ENCODE measurements around the gene P2RY2. TPM values are rescaled to one million over a fixed set of nuclear protein-coding genes. Genes with fewer than 3 reads are reported as not detected.

Gene P2RY2
- polyA plus RNA-seq, 2 of the 4 experiments (the other 2 are of a cell fraction) = 3.7 to 6.4 TPM

GRCh38 chr11:73185680-73186293 lies 32.3 kb upstream of the P2RY2 start:
- ChIA-PET POLR2A (interaction anchor here (0.5 to 1.3 kb wide), 4 partner anchors 43 to 373 kb away, joined by 3 to 4 read pairs (median 4); partner anchors contain the start of gene FCHSD2), CTCF (interaction anchor here (0.5 to 13.9 kb wide), 32 partner anchors 8 to 633 kb away, joined by 3 to 179 read pairs (median 4); partner anchors contain the start of gene FCHSD2)
- DNase-seq (ENCODE audit: low read depth in 1 of 2, low spot score in 1 of 2) (peak; percentile 76 to 79), FAIRE-seq (no peak), ATAC-seq (peak; percentile 84 to 91)
- TF ChIP-seq PBX3 (IDR thresholded peaks at IDR 0.05) (no peak), FOSB (CRISPR knock-in tag; IDR thresholded peaks at IDR 0.05) (no peak), CHD4 (IDR thresholded peaks at IDR 0.05; ENCODE audit: borderline replicate concordance) (no peak), MAX (IDR thresholded peaks at IDR 0.05) (peak; percentile 84), MAFK (IDR thresholded peaks at IDR 0.05; ENCODE audit: partially characterized antibody) (no peak), GATA3 (IDR thresholded peaks at IDR 0.05; ENCODE audit: borderline replicate concordance) (peak; percentile 52; the same call in 1 of the 2 replicates), FOSL2 (IDR thresholded peaks at IDR 0.05) (no peak), FOSL2 (CRISPR knock-in tag; IDR thresholded peaks at IDR 0.05) (peak; percentile 73), CBX2 (IDR thresholded peaks at IDR 0.05; ENCODE audit: borderline replicate concordance, low read depth) (no peak), POLR2A (IDR thresholded peaks at IDR 0.05; ENCODE audit: low read length) (0 out of 2 replicates have a peak, but pooled peaks have one; percentile 26), JUNB (IDR thresholded peaks at IDR 0.05) (0 out of 2 replicates have a peak, but pooled peaks have one; percentile 16), JUN (IDR thresholded peaks at IDR 0.05) (no peak), EHMT2 (IDR thresholded peaks at IDR 0.05; ENCODE audit: low read depth) (no peak), CHD2 (IDR thresholded peaks at IDR 0.05; ENCODE audit: low read length, partially characterized antibody) (no peak), POLR2AphosphoS2 (conservative IDR thresholded peaks at IDR 0.05; ENCODE audit: low read length) (no peak), RCOR1 (IDR thresholded peaks at IDR 0.05; ENCODE audit: low read depth, low read length) (no peak), MAZ (IDR thresholded peaks at IDR 0.05; ENCODE audit: borderline replicate concordance, low read depth, low read length) (no peak), ESRRA (IDR thresholded peaks at IDR 0.05; ENCODE audit: borderline replicate concordance, low read length) (no peak), CEBPB (IDR thresholded peaks at IDR 0.05) (no peak), ZSCAN20 (CRISPR knock-in tag; IDR thresholded peaks at IDR 0.05) (no peak), HEYL (CRISPR knock-in tag; IDR thresholded peaks at IDR 0.05) (no peak), HOXA7 (CRISPR knock-in tag; IDR thresholded peaks at IDR 0.05) (no peak), ZC3H11A (IDR thresholded peaks at IDR 0.05) (no peak), RNF2 (IDR thresholded peaks at IDR 0.05; ENCODE audit: borderline replicate concordance, low read depth) (no peak), RAD21 (conservative IDR thresholded peaks at IDR 0.05 in 1 of 2, IDR thresholded peaks at IDR 0.05 in 1 of 2) (peak in 1 of 2 experiments; percentile 9; a peak in 1 of 5 replicates), NR3C1 (IDR thresholded peaks at IDR 0.05) (no peak)
- Histone ChIP-seq H3K4me3 (no peak overlapping the region), H3K4me2 (peak overlapping the region; percentile 62), H3K27ac (peak overlapping the region; percentile 74 to 84), H3K4me1 (peaks cover 29% of the 10 kb centered on the region), H3K9me3 (no peaks in the 10 kb centered on the region)
- 1% methylated on average over 10 of the region's 13 CpGs for WGBS (ENCODE audit: missing lambda C conversion rate)

- POLR2A ChIA-PET = interaction anchor here (1.3 kb wide), 1 partner anchor 56 kb away, joined by 4 read pairs; no protein-coding TSS in a partner anchor
Measured at GRCh38 chr11:73186294-73186850, 31.7 kb upstream of the P2RY2 start.

More at GRCh38 chr11:73186294-73186850, 31.7 kb upstream of the P2RY2 start:
- peak overlapping the region; percentile 62 for H3K4me2 ChIP-seq
- DNase-seq (ENCODE audit: low read depth in 1 of 2, low spot score in 1 of 2) (peak in 1 of 2 experiments; percentile 29), ATAC-seq (peak; percentile 49 to 62), FAIRE-seq (no peak)
- H3K4me3 ChIP-seq = no peak overlapping the region
- no peak for TF ChIP-seq SMC3 (IDR thresholded peaks at IDR 0.05)
- TF ChIP-seq HES2 (IDR thresholded peaks at IDR 0.05) = no peak
- TF ChIP-seq MYC (IDR thresholded peaks at IDR 0.05; ENCODE audit: borderline replicate concordance, low read length) = no peak
- TF ChIP-seq ZFP36 (IDR thresholded peaks at IDR 0.05; ENCODE audit: borderline replicate concordance, partially characterized antibody) = peak; percentile 78
- H3K9me3 ChIP-seq = no peaks in the 10 kb centered on the region
- peaks cover 31% of the 10 kb centered on the region for H3K4me1 ChIP-seq
- peak overlapping the region; percentile 74 to 84 for H3K27ac ChIP-seq
- WGBS (ENCODE audit: missing lambda C conversion rate) = 43% methylated on average over 10 of the region's 10 CpGs
- CTCF ChIA-PET = interaction anchor here (0.6 to 13.9 kb wide), 28 partner anchors 8 to 634 kb away, joined by 3 to 179 read pairs (median 6); partner anchors contain the start of gene FCHSD2

Measured in A549 (cell line).